Endothelial cell (in vitro differentiated cells): ENCODE data around the gene STX16. TPM values are rescaled to one million over a fixed set of nuclear protein-coding genes. Genes with fewer than 3 reads are reported as not detected.

ENCODE experiments used
- DNase-seq: peaks from one replicate; pipeline ENCODE4 v3.0.0; 2021; ENCODE audit warnings: low spot score
- H3K27ac Mint-ChIP-seq: one replicate; pipeline ENCODE4 v1.8.0; 2021; ENCODE audit warnings: mixed read lengths, inconsistent platforms; ENCODE audit not compliant: unreplicated experiment
- H3K27me3 Mint-ChIP-seq: one replicate; pipeline ENCODE4 v1.8.0; 2021; ENCODE audit warnings: mild to moderate bottlenecking, moderate library complexity, mixed read lengths, inconsistent platforms; ENCODE audit not compliant: unreplicated experiment
- H3K36me3 Mint-ChIP-seq: one replicate; pipeline ENCODE4 v1.8.0; 2021; ENCODE audit warnings: mild to moderate bottlenecking, low read depth, mixed read lengths, inconsistent platforms; ENCODE audit not compliant: unreplicated experiment
- H3K4me1 Mint-ChIP-seq: one replicate; pipeline ENCODE4 v1.8.0; 2021; ENCODE audit warnings: mild to moderate bottlenecking, mixed read lengths, inconsistent platforms; ENCODE audit not compliant: unreplicated experiment
- H3K4me3 Mint-ChIP-seq: one replicate; pipeline ENCODE4 v1.8.0; 2021; ENCODE audit warnings: mild to moderate bottlenecking, mixed read lengths, inconsistent platforms; ENCODE audit not compliant: unreplicated experiment
- H3K9me3 Mint-ChIP-seq: one replicate; pipeline ENCODE4 v1.8.0; 2021; ENCODE audit warnings: mixed read lengths, inconsistent platforms; ENCODE audit not compliant: unreplicated experiment
- CTCF ChIP-seq: fragments of 200-600 bp; sonication (generic); IDR thresholded peaks from one replicate; pipeline ENCODE4 v1.5.0; 2021; ENCODE audit warnings: antibody characterized with exemption; ENCODE audit not compliant: unreplicated experiment
- total RNA-seq: library from RNA; stranded (reverse); fragmentation: NEBNext Ultra II Directional; extraction: Animal tissue kit (Norgen Biotek cat#: 25700); gene quantifications from one replicate; pipeline ENCODE4 v1.2.1, GENCODE V29; 2021; ENCODE audit not compliant: unreplicated experiment

Gene STX16
- total RNA-seq, 1 donor from 2014 or later: 77.9 TPM

- H3K36me3 Mint-ChIP-seq: no peaks in the 10 kb centered on the region
- peaks cover 5% of the 10 kb centered on the region for H3K27me3 Mint-ChIP-seq
- H3K9me3 Mint-ChIP-seq: no peaks in the 10 kb centered on the region
- no peak for DNase-seq
- no peak for TF ChIP-seq CTCF
- H3K27ac Mint-ChIP-seq: no peak overlapping the region
- peaks cover 6% of the 10 kb centered on the region for H3K4me1 Mint-ChIP-seq
- no peak overlapping the region for H3K4me3 Mint-ChIP-seq
Observed at GRCh38 chr20:58713801-58714339, 62.8 kb downstream of the STX16 start.

GRCh38 chr20:58714340-58714922 is 63.3 kb downstream of the STX16 start:
- peaks cover 7% of the 10 kb centered on the region for H3K27me3 Mint-ChIP-seq
- no peak overlapping the region for H3K4me3 Mint-ChIP-seq
- peak; percentile 3 for DNase-seq
- TF ChIP-seq CTCF: no peak
- no peaks in the 10 kb centered on the region for H3K36me3 Mint-ChIP-seq
- H3K27ac Mint-ChIP-seq: no peak overlapping the region
- no peaks in the 10 kb centered on the region for H3K9me3 Mint-ChIP-seq
- H3K4me1 Mint-ChIP-seq: peaks cover 3% of the 10 kb centered on the region

- H3K4me1 Mint-ChIP-seq: peaks cover 3% of the 10 kb centered on the region
- H3K9me3 Mint-ChIP-seq: no peaks in the 10 kb centered on the region
- DNase-seq: no peak
- H3K27me3 Mint-ChIP-seq: peaks cover 7% of the 10 kb centered on the region
- no peak overlapping the region for H3K4me3 Mint-ChIP-seq
- no peak overlapping the region for H3K27ac Mint-ChIP-seq
- H3K36me3 Mint-ChIP-seq: no peaks in the 10 kb centered on the region
- TF ChIP-seq CTCF: no peak
Observed at GRCh38 chr20:58714923-58715351, 63.9 kb downstream of the STX16 start.

- Mint-ChIP-seq H3K27me3 (peaks cover 7% of the 10 kb centered on the region), H3K9me3 (no peaks in the 10 kb centered on the region), H3K27ac (no peak overlapping the region), H3K4me1 (peaks cover 3% of the 10 kb centered on the region), H3K36me3 (no peaks in the 10 kb centered on the region), H3K4me3 (no peak overlapping the region)
- TF ChIP-seq CTCF: no peak
- peak; percentile 3 for DNase-seq
Observed at GRCh38 chr20:58715391-58715800, 64.3 kb downstream of the STX16 start.

GRCh38 chr20:58715801-58716475 is 64.9 kb downstream of the STX16 start:
- H3K4me3 Mint-ChIP-seq: no peak overlapping the region
- H3K9me3 Mint-ChIP-seq: no peaks in the 10 kb centered on the region
- peaks cover 8% of the 10 kb centered on the region for H3K27me3 Mint-ChIP-seq
- TF ChIP-seq CTCF: no peak
- no peak for DNase-seq
- H3K27ac Mint-ChIP-seq: no peak overlapping the region
- peaks cover 3% of the 10 kb centered on the region for H3K4me1 Mint-ChIP-seq
- H3K36me3 Mint-ChIP-seq: no peaks in the 10 kb centered on the region
